ENCODE results near the gene PTRH2.

GRCh38 chr17:59650642-59651041 lies 56.6 kb downstream of the PTRH2 start:
- TF ChIP-seq CTCF (IDR thresholded peaks at IDR 0.05; ENCODE audit: extremely low read depth in 1 of 2, insufficient read depth in 1 of 2, low read depth in 1 of 2, low read length in 2 of 2) (no peak), POLR2AphosphoS5 (IDR thresholded peaks at IDR 0.05; ENCODE audit: insufficient read depth, low read depth, low read length) (no peak), JUN (IDR thresholded peaks at IDR 0.05; ENCODE audit: borderline replicate concordance, insufficient read depth, insufficient read length, low read depth) (no peak)

Measured in endothelial cell of umbilical vein (primary cell).